ENCODE results near the gene DOCK4. TPM values are rescaled to one million over a fixed set of nuclear protein-coding genes. Genes with fewer than 3 reads are reported as not detected.

DOCK4 gene
- total and polyA plus RNA-seq, 2 of the 8 experiments (the other 6 are each of a cell fraction or from before 2014, with no cell fraction given) = 5.1 to 23.6 TPM

- TF ChIP-seq GTF2F1 (IDR thresholded peaks at IDR 0.05; ENCODE audit: borderline replicate concordance, low read depth, low read length) (no peak), JUN (IDR thresholded peaks at IDR 0.05; ENCODE audit: low read depth, low read length) (no peak), KDM4A (IDR thresholded peaks at IDR 0.05; ENCODE audit: low read depth, low read length, severe bottlenecking) (no peak), CTBP2 (IDR thresholded peaks at IDR 0.05; ENCODE audit: borderline replicate concordance, insufficient read depth, insufficient read length, low read length) (no peak), EGR1 (IDR thresholded peaks at IDR 0.05; ENCODE audit: borderline replicate concordance, low read depth, low read length) (no peak), EZH2 (IDR thresholded peaks at IDR 0.05; ENCODE audit: low read depth, low read length, severe bottlenecking) (no peak), RAD21 (IDR thresholded peaks at IDR 0.05 in 1 of 2, conservative IDR thresholded peaks at IDR 0.05 in 1 of 2; ENCODE audit: low read depth in 2 of 2, low read length in 2 of 2) (no peak), TAF7 (optimal IDR thresholded peaks at IDR 0.05; ENCODE audit: borderline replicate concordance, low read depth, low read length) (no peak), NRF1 (IDR thresholded peaks at IDR 0.05; ENCODE audit: low read depth, low read length) (no peak)
- TF ChIP-seq, protein P1, sequence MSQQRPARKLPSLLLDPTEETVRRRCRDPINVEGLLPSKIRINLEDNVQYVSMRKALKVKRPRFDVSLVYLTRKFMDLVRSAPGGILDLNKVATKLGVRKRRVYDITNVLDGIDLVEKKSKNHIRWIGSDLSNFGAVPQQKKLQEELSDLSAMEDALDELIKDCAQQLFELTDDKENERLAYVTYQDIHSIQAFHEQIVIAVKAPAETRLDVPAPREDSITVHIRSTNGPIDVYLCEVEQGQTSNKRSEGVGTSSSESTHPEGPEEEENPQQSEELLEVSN (IDR thresholded peaks at IDR 0.05) = no peak
Observed at GRCh38 chr7:112080978-112081377, 125.2 kb downstream of the DOCK4 start (continued).

All from H1 (cell line).